Cardiac fibroblast (primary cell): Measurements from ENCODE around the gene CCDC87.

ENCODE experiments used
- DNase-seq, 2 donors: peaks; one replicate each; pipeline versions ENCODE4 v3.0.0 to v3.0.0-alpha.2; 2010; ENCODE audit warnings: low read depth in 2 of 2
- H3K4me3 ChIP-seq, 2 donors: replicated peaks in 1 of 2; 1 replicate in 1 of 2; 2 replicates in 1 of 2; pipeline ENCODE4 v1.5.1; 2011; ENCODE audit warnings: low read depth in 2 of 2, low read length in 2 of 2, mild to moderate bottlenecking in 2 of 2, moderate library complexity in 1 of 2
- CTCF ChIP-seq: IDR thresholded peaks from one replicate; pipeline ENCODE4 v1.5.1; 2011; ENCODE audit warnings: low read depth, mild to moderate bottlenecking, low read length, inconsistent platforms

CCDC87 gene

DNA sequence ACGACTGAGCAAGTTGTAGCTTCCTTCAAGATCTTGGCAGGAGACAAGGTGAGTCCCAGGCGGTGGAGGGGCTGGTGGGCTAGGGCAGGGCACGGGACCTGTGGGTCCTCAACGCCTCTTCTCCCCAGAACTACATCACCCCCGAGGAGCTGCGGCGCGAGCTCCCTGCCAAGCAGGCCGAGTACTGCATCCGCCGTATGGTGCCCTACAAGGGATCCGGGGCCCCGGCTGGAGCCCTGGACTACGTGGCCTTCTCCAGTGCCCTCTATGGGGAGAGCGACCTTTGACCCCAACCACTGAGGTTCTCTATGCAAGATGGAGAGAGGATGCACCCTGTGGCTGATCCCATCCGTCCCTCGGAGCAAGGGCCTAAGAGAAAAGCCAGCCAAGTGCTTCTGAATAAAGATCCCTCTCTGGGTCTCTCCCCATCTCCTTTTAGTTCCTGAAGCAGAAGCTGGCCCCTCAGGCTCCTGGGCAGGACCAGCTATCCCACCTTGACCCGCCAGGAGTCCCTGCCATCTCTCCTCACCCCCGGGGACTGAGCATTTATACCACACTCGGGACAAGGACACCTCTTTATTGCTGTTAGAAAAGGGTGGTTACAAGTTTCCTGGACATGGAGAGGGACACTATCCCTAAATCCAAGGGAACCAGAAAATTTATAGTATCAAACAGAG lies 29.8 kb downstream of the CCDC87 start:
- H3K4me3 ChIP-seq, result no peak overlapping the region
- no peak for DNase-seq

GRCh38 chr11:66562275-66562674 lies 30.6 kb downstream of the CCDC87 start:
- no peak for DNase-seq
- TF ChIP-seq CTCF, result no peak
- H3K4me3 ChIP-seq, result no peak overlapping the region

More for the DNA sequence above, 29.8 kb downstream of the CCDC87 start:
- no peak for TF ChIP-seq CTCF

DNA sequence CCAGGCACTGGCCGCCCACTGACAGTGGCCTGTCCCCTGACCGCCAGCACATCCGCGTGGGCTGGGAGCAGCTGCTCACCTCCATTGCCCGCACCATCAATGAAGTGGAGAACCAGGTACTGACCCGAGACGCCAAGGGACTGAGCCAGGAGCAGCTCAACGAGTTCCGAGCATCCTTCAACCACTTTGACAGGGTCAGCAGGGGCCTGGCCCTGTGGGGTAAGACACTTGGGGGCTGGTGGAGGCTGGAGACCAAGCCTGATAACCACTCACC lies 31.0 kb downstream of the CCDC87 start:
- H3K4me3 ChIP-seq, result no peak overlapping the region
- no peak for TF ChIP-seq CTCF
- DNase-seq, result no peak

- no peak overlapping the region for H3K4me3 ChIP-seq
- no peak for DNase-seq
- TF ChIP-seq CTCF, result no peak
Measured at GRCh38 chr11:66561178-66561974, 31.5 kb downstream of the CCDC87 start.

DNA sequence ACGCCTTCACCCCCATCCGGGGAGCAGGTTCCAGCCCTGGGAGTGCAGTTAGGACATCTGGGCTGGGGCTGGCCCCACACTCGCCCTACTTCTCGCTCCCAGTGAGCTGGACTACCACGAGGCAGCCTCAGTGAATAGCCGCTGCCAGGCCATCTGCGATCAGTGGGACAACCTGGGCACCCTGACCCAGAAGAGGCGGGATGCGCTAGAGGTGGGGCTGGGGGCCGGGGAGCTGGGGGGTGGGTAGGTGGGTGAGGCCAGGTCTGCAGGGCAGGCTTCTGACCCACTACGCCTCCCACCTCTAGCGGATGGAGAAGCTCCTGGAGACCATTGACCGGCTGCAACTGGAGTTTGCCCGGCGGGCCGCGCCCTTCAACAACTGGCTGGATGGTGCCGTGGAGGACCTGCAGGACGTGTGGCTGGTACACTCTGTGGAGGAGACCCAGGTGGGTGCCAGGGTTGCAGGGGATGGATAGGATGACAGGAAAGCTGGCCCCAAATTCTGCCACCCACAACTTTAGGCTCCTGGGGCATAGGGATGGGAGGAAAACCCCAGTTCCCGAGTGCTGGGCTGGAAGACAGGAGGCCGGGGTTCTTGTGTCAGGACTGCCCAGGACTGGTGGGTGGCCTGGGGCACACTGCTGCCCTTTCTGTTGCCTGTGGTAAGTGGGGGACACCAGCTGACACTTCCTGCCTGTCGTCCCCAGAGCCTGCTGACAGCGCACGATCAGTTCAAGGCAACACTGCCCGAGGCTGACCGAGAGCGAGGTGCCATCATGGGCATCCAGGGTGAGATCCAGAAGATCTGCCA lies 32.8 kb downstream of the CCDC87 start:
- no peak overlapping the region for H3K4me3 ChIP-seq
- no peak for TF ChIP-seq CTCF
- no peak for DNase-seq

GRCh38 chr11:66559142-66559865 lies 33.6 kb downstream of the CCDC87 start:
- no peak for TF ChIP-seq CTCF
- DNase-seq, result peak in 1 of 2 donors; percentile 28
- no peak overlapping the region for H3K4me3 ChIP-seq
